ENCODE measurements around the gene DGKB. TPM values are rescaled to one million over a fixed set of nuclear protein-coding genes. Genes with fewer than 3 reads are reported as not detected.

Gene DGKB
- total RNA-seq, 1 donor from 2014 or later: 3.4 TPM

DNA sequence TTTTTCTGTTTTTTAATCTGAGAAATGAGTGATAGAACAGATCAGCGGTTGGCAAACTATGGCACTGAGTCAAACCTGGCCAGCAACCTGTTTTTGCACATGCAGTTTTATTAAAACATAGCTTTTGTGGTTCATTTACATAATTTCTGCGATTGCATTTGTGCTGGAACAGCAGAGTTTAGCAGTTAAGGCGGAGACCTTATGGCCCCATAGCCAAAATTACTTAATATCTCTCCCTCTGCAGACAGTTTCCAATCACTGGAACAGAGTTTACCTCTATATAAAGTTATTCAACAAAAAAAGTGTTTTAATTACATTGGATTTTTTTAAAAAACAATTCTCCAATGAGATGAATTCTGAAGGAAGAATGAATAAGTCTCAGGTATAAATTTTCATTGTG lies 212.1 kb downstream of the DGKB start:
- Mint-ChIP-seq H3K27ac (no peak overlapping the region), H3K27me3 (no peaks in the 10 kb centered on the region), H3K36me3 (no peaks in the 10 kb centered on the region), H3K4me1 (ENCODE audit: unreplicated experiment) (peaks cover 17% of the 10 kb centered on the region), H3K4me3 (no peak overlapping the region), H3K9me3 (no peaks in the 10 kb centered on the region)
- no peak for DNase-seq (ENCODE audit: extremely low spot score, unreplicated experiment)
- TF ChIP-seq, protein P1, sequence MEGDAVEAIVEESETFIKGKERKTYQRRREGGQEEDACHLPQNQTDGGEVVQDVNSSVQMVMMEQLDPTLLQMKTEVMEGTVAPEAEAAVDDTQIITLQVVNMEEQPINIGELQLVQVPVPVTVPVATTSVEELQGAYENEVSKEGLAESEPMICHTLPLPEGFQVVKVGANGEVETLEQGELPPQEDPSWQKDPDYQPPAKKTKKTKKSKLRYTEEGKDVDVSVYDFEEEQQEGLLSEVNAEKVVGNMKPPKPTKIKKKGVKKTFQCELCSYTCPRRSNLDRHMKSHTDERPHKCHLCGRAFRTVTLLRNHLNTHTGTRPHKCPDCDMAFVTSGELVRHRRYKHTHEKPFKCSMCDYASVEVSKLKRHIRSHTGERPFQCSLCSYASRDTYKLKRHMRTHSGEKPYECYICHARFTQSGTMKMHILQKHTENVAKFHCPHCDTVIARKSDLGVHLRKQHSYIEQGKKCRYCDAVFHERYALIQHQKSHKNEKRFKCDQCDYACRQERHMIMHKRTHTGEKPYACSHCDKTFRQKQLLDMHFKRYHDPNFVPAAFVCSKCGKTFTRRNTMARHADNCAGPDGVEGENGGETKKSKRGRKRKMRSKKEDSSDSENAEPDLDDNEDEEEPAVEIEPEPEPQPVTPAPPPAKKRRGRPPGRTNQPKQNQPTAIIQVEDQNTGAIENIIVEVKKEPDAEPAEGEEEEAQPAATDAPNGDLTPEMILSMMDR (conservative IDR thresholded peaks at IDR 0.05): no peak

DNA sequence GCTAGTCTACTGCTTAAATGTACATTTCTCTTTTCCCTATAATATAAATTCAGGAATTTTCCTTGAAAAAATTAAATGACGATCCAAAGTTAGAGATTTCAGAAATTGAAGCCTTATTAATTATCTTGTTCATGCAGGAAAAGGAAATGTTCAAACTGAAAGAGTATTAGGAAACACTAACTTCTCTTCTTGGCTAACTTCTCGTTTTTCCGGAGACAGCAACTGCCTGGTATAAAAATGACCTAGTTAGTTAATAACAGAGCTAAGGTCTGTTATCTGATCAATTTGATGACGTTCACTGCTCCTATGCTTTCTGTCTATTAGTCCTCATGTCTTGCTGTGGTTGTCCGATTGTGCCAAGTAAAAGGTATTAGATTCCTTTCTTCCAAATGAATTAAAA lies 212.5 kb downstream of the DGKB start:
- H3K4me3 Mint-ChIP-seq: no peak overlapping the region
- no peaks in the 10 kb centered on the region for H3K36me3 Mint-ChIP-seq
- no peaks in the 10 kb centered on the region for H3K9me3 Mint-ChIP-seq
- TF ChIP-seq, protein P1 (conservative IDR thresholded peaks at IDR 0.05): no peak
- no peak overlapping the region for H3K27ac Mint-ChIP-seq
- H3K4me1 Mint-ChIP-seq (ENCODE audit: unreplicated experiment): peaks cover 17% of the 10 kb centered on the region
- H3K27me3 Mint-ChIP-seq: no peaks in the 10 kb centered on the region
- no peak for DNase-seq (ENCODE audit: extremely low spot score, unreplicated experiment)

DNA sequence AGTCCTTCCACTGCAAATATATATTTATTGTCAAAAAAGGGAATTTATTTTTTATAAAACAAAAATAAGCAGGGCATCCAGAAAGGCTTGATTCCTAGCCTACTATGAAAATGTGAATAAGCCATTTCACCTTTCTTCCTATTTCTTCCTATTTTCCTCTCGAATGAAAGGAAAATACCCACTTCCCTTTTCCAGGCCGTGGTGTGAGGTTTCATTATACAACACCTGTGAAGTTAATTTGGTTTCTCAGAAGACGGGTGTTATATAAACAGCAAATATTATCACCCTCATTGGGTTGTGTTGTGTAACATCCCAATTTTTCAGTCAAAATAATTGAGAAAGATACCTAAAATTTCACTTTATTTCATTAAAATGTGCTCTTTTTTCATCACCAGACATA lies 214.3 kb downstream of the DGKB start:
- no peak overlapping the region for H3K4me3 Mint-ChIP-seq
- H3K27ac Mint-ChIP-seq: no peak overlapping the region
- H3K27me3 Mint-ChIP-seq: no peaks in the 10 kb centered on the region
- H3K9me3 Mint-ChIP-seq: no peaks in the 10 kb centered on the region
- no peak for DNase-seq (ENCODE audit: extremely low spot score, unreplicated experiment)
- peaks cover 17% of the 10 kb centered on the region for H3K4me1 Mint-ChIP-seq (ENCODE audit: unreplicated experiment)
- no peaks in the 10 kb centered on the region for H3K36me3 Mint-ChIP-seq
- TF ChIP-seq, protein P1 (conservative IDR thresholded peaks at IDR 0.05): no peak

GRCh38 chr7:14687777-14688176 lies 214.8 kb downstream of the DGKB start:
- H3K9me3 Mint-ChIP-seq: no peaks in the 10 kb centered on the region
- no peak overlapping the region for H3K4me3 Mint-ChIP-seq
- no peaks in the 10 kb centered on the region for H3K36me3 Mint-ChIP-seq
- H3K27me3 Mint-ChIP-seq: no peaks in the 10 kb centered on the region
- DNase-seq (ENCODE audit: extremely low spot score, unreplicated experiment): no peak
- TF ChIP-seq, protein P1 (conservative IDR thresholded peaks at IDR 0.05): no peak
- H3K27ac Mint-ChIP-seq: no peak overlapping the region
- peaks cover 17% of the 10 kb centered on the region for H3K4me1 Mint-ChIP-seq (ENCODE audit: unreplicated experiment)

DNA sequence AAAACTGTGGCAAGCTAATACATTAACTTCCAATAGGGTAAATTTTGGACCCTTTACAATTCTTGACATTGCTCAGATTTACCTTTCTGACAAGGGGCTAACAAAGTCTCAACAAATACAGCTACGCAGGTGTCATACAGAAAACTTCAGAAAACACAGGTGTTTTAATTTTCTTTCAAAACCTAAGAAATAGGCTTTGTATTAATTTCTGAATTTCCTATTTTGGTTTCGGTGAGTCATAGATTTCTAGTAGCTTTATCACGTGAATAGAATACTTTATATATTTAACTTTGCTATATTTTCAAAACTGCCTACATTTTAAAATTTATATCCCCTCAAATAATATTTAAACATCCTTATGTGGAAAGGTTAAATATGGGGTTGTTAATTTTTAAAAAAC lies 215.3 kb downstream of the DGKB start:
- DNase-seq (ENCODE audit: extremely low spot score, unreplicated experiment): no peak
- H3K4me3 Mint-ChIP-seq: no peak overlapping the region
- no peaks in the 10 kb centered on the region for H3K36me3 Mint-ChIP-seq
- H3K4me1 Mint-ChIP-seq (ENCODE audit: unreplicated experiment): peaks cover 17% of the 10 kb centered on the region
- TF ChIP-seq, protein P1 (conservative IDR thresholded peaks at IDR 0.05): no peak
- no peaks in the 10 kb centered on the region for H3K9me3 Mint-ChIP-seq
- no peaks in the 10 kb centered on the region for H3K27me3 Mint-ChIP-seq
- H3K27ac Mint-ChIP-seq: no peak overlapping the region

- no peak for DNase-seq (ENCODE audit: extremely low spot score, unreplicated experiment)
- Mint-ChIP-seq H3K9me3 (no peaks in the 10 kb centered on the region), H3K4me3 (no peak overlapping the region), H3K27me3 (no peaks in the 10 kb centered on the region), H3K27ac (no peak overlapping the region), H3K4me1 (ENCODE audit: unreplicated experiment) (peaks cover 13% of the 10 kb centered on the region), H3K36me3 (no peaks in the 10 kb centered on the region)
- TF ChIP-seq, protein P1 (conservative IDR thresholded peaks at IDR 0.05): no peak
These were observed 217.4 kb downstream of the DGKB start for GRCh38 chr7:14685167-14685566.

Measured in type B pancreatic cell (in vitro differentiated cells).